Endothelial cell of umbilical vein (primary cell): Measurements from ENCODE around the gene CKLF. TPM values are rescaled to one million over a fixed set of nuclear protein-coding genes. Genes with fewer than 3 reads are reported as not detected.

Source experiments
- BruUV-seq: library from RNA; stranded (reverse); fragments of 400-500 nt; replicated peaks from 2 replicates; lab custom pipeline; 2021; lab: Mats Ljungman, UMichigan
- CTCF ChIA-PET: fragments of 300-600, 350-600 bp; sonication (Branson Sonifier 250); formaldehyde crosslinking; loops from one replicate; lab custom pipeline; 2021; ENCODE audit warnings: antibody characterized with exemption, inconsistent platforms; lab: Charles Lee
- POLR2A ChIA-PET: fragments of 300-600, 350-600 bp; sonication (Branson Sonifier 250); formaldehyde crosslinking; loops from one replicate; lab custom pipeline; 2021; ENCODE audit warnings: antibody characterized with exemption, inconsistent platforms; lab: Charles Lee
- DNase-seq: peaks from one replicate; pipeline ENCODE4 v3.0.0-alpha.2; 2011; ENCODE audit warnings: low read depth, low spot score
- FAIRE-seq: peaks from 2 replicates; lab custom pipeline; 2011; peaks lifted over from hg19 to GRCh38; lab: Jason Lieb, UNC
- H2AFZ ChIP-seq: 2 replicates; pipeline ENCODE4 v1.6.0; 2012; ENCODE audit warnings: low read depth, low read length, control low read depth, inconsistent platforms
- H3K27ac ChIP-seq: 2 replicates; pipeline ENCODE4 v1.5.1; 2011; ENCODE audit warnings: low read depth, mild to moderate bottlenecking, control low read depth, low read length, moderate library complexity; ENCODE audit not compliant: insufficient read depth
- H3K27me3 ChIP-seq, 2 experiments: 2 replicates each; pipeline versions ENCODE4 v1.6.0 to v1.6.1; 2011; ENCODE audit warnings: low read length in 2 of 2, mixed read lengths in 1 of 2; ENCODE audit not compliant: control insufficient read depth in 2 of 2, insufficient read depth in 2 of 2
- H3K36me3 ChIP-seq, 2 experiments: 2 replicates in 1 of 2; 3 replicates in 1 of 2; pipeline ENCODE4 v1.5.1; 2011; ENCODE audit warnings: low read length in 2 of 2, mild to moderate bottlenecking in 1 of 2, moderate library complexity in 1 of 2; ENCODE audit not compliant: control insufficient read depth in 2 of 2, insufficient read depth in 2 of 2; ENCODE audit errors: extremely low read depth in 1 of 2
- H3K4me1 ChIP-seq: 3 replicates; pipeline ENCODE4 v1.5.1; 2011; ENCODE audit warnings: mild to moderate bottlenecking, low read length; ENCODE audit not compliant: control insufficient read depth, insufficient read depth; ENCODE audit errors: extremely low read depth
- H3K4me2 ChIP-seq: 2 replicates; pipeline ENCODE4 v1.6.1; 2011; ENCODE audit warnings: low read length, control low read depth, mixed read lengths; ENCODE audit not compliant: insufficient read depth
- H3K4me3 ChIP-seq, 3 experiments: fragments of 200-600 bp in 1 of 3; sonication (generic), shearing (Covaris generic) in 1 of 3; replicated peaks in 1 of 3; 2 replicates each; pipeline ENCODE4 v1.5.1; 2011 to 2016; ENCODE audit warnings: control low read depth in 3 of 3, low read length in 3 of 3, mild to moderate bottlenecking in 2 of 3, inconsistent platforms in 1 of 3, low read depth in 1 of 3, moderate library complexity in 1 of 3; ENCODE audit not compliant: insufficient read depth in 1 of 3
- H3K79me2 ChIP-seq: 2 replicates; pipeline ENCODE4 v1.6.0; 2012; ENCODE audit warnings: low read length, inconsistent platforms; ENCODE audit not compliant: control insufficient read depth, insufficient read depth
- H3K9ac ChIP-seq: replicated peaks from 2 replicates; pipeline ENCODE3; 2011; ENCODE audit warnings: low read length, control low read depth; ENCODE audit not compliant: insufficient read depth; ENCODE audit errors: extremely low read depth
- H3K9me1 ChIP-seq: replicated peaks from 3 replicates; pipeline ENCODE4 v1.6.0; 2011; ENCODE audit warnings: mild to moderate bottlenecking, low read length; ENCODE audit not compliant: control insufficient read depth, insufficient read depth; ENCODE audit errors: extremely low read depth
- H3K9me3 ChIP-seq: replicated peaks from 2 replicates; pipeline ENCODE4 v1.5.1; 2012; ENCODE audit warnings: low read length, inconsistent platforms; ENCODE audit not compliant: control insufficient read depth, insufficient read depth
- H4K20me1 ChIP-seq: replicated peaks from 2 replicates; pipeline ENCODE3; 2011; ENCODE audit warnings: mild to moderate bottlenecking, low read length; ENCODE audit not compliant: control insufficient read depth, insufficient read depth; ENCODE audit errors: extremely low read depth
- EZH2 ChIP-seq: IDR thresholded peaks from 2 replicates; pipeline ENCODE4 v1.6.1; 2012; ENCODE audit warnings: borderline replicate concordance, low read depth, mild to moderate bottlenecking, moderate library complexity, low read length, inconsistent platforms; ENCODE audit not compliant: severe bottlenecking
- FOS ChIP-seq: IDR thresholded peaks from 2 replicates; pipeline ENCODE4 v1.6.1; 2011; ENCODE audit warnings: mild to moderate bottlenecking, low read length, moderate library complexity, borderline replicate concordance; ENCODE audit not compliant: insufficient read depth
- GATA2 ChIP-seq: IDR thresholded peaks from 2 replicates; pipeline ENCODE4 v1.7.0; 2011; ENCODE audit warnings: low read depth, mild to moderate bottlenecking, moderate library complexity, mixed read lengths, low read length; ENCODE audit not compliant: insufficient read length, insufficient read depth
- JUN ChIP-seq: IDR thresholded peaks from 2 replicates; pipeline ENCODE4 v1.6.1; 2011; ENCODE audit warnings: borderline replicate concordance, low read depth; ENCODE audit not compliant: insufficient read length, insufficient read depth
- MYC ChIP-seq: IDR thresholded peaks from one replicate; pipeline ENCODE4 v1.6.1; 2011; ENCODE audit warnings: mild to moderate bottlenecking, low read depth, low read length
- POLR2A ChIP-seq: IDR thresholded peaks from 2 replicates; pipeline ENCODE4 v1.6.1; 2012; ENCODE audit warnings: low read depth, mild to moderate bottlenecking, control low read depth, low read length
- POLR2AphosphoS5 ChIP-seq: IDR thresholded peaks from 2 replicates; pipeline ENCODE4 v1.6.1; 2012; ENCODE audit warnings: low read depth, mild to moderate bottlenecking, control low read depth, low read length, moderate library complexity; ENCODE audit not compliant: insufficient read depth
- dilution Hi-C: fragments of 300-500 bp; cut with MboI; formaldehyde crosslinking; loops from one replicate; pipeline ENCODE4 v1.15.0; 2019; ENCODE audit warnings: low sequenced_read_pairs; ENCODE audit not compliant: extremely low pct_ligation_motif_present
- intact Hi-C: fragments of 100-400 bp; cut with micrococcal nuclease; formaldehyde crosslinking; loops from one replicate; pipeline ENCODE4 v1.10.0; 2022
- polyA plus RNA-seq, 4 experiments: library from polyadenylated mRNA; depleted of rRNA in 3 of 4; stranded (reverse) in 3 of 4; unstranded in 1 of 4; fragments of >200 nt; gene quantifications; 2 replicates each; pipeline versions ENCODE4 v1.2.1 to v1.2.3, GENCODE V29; 2011 to 2012; ENCODE audit warnings: missing spikeins in 1 of 4
- total RNA-seq: library from RNA; stranded (reverse); gene quantifications from 2 replicates; pipeline ENCODE4 v1.2.3, GENCODE V29; 2021
- TF ChIP-seq, protein P1 (sequence below): IDR thresholded peaks from 2 replicates; pipeline ENCODE4 v1.6.1; 2011; ENCODE audit not compliant: insufficient read depth, insufficient read length
- TF ChIP-seq, protein P2 (sequence below), 2 donors: IDR thresholded peaks; 1 replicate in 1 of 2; 2 replicates in 1 of 2; pipeline ENCODE4 v1.5.1; 2011; ENCODE audit warnings: low read length in 2 of 2, mild to moderate bottlenecking in 2 of 2, moderate library complexity in 2 of 2, control low read depth in 1 of 2, inconsistent platforms in 1 of 2, low read depth in 1 of 2; ENCODE audit not compliant: insufficient read depth in 1 of 2; ENCODE audit errors: extremely low read depth in 1 of 2

CKLF gene
- total and polyA plus RNA-seq, 2 donors (not counting 3 experiments of a cell fraction or from before 2014, with no cell fraction given), result 80.0 to 209 TPM

DNA sequence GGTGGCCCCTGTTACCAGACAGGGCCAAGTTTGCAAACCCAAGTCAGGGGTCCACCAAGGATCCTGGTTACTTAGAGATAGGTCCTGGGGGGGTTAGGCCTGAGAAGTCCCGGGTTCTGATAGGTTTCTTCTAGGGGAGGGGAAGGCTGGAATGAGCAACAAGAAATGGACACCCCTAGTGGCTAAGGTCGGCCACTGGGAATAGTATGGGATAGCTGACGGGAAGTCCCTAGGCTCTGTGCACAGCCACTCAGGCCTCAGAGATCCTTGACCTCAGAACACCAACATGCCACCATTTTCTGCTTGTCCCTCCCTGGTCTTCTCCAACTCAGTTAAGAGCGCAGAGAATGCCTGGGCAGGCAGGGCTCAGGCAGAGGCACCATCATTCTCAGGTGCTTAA lies 15.9 kb upstream of the CKLF start:
- Histone ChIP-seq H3K36me3 (peaks cover 0 to 10% of the 10 kb centered on the region in 2 experiments), H3K27ac (no peak overlapping the region), H3K27me3 (no peaks in the 10 kb centered on the region), H2AFZ (no peak overlapping the region), H3K4me2 (no peak overlapping the region), H3K79me2 (no peaks in the 10 kb centered on the region), H3K9ac (no peak overlapping the region), H3K9me1 (no peaks in the 10 kb centered on the region), H4K20me1 (no peaks in the 10 kb centered on the region), H3K4me3 (no peak overlapping the region), H3K4me1 (no peaks in the 10 kb centered on the region), H3K9me3 (no peaks in the 10 kb centered on the region)
- DNase-seq, result no peak
- dilution Hi-C loops, result no loop called here
- ChIA-PET CTCF (interaction anchor here (0.9 to 1.5 kb wide), 3 partner anchors 10 to 24 kb away, joined by 3 to 4 read pairs (median 3); no protein-coding TSS in a partner anchor), POLR2A (no interaction called here)
- intact Hi-C loops, result no loop called here
- TF ChIP-seq, protein P1, sequence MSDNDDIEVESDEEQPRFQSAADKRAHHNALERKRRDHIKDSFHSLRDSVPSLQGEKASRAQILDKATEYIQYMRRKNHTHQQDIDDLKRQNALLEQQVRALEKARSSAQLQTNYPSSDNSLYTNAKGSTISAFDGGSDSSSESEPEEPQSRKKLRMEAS, result no peak
- no peak for TF ChIP-seq EZH2
- TF ChIP-seq, protein P2, sequence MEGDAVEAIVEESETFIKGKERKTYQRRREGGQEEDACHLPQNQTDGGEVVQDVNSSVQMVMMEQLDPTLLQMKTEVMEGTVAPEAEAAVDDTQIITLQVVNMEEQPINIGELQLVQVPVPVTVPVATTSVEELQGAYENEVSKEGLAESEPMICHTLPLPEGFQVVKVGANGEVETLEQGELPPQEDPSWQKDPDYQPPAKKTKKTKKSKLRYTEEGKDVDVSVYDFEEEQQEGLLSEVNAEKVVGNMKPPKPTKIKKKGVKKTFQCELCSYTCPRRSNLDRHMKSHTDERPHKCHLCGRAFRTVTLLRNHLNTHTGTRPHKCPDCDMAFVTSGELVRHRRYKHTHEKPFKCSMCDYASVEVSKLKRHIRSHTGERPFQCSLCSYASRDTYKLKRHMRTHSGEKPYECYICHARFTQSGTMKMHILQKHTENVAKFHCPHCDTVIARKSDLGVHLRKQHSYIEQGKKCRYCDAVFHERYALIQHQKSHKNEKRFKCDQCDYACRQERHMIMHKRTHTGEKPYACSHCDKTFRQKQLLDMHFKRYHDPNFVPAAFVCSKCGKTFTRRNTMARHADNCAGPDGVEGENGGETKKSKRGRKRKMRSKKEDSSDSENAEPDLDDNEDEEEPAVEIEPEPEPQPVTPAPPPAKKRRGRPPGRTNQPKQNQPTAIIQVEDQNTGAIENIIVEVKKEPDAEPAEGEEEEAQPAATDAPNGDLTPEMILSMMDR (IDR thresholded peaks at IDR 0.05; ENCODE audit: extremely low read depth in 1 of 2, insufficient read depth in 1 of 2, low read depth in 1 of 2, low read length in 2 of 2), result no peak
- no peak for TF ChIP-seq MYC
- TF ChIP-seq POLR2A, result no peak
- no peak for TF ChIP-seq POLR2AphosphoS5
- TF ChIP-seq GATA2, result no peak
- TF ChIP-seq JUN, result no peak
- TF ChIP-seq FOS, result no peak
- no peak for FAIRE-seq
- BruUV-seq, result no TSS peak
